H1 (cell line): Measurements from ENCODE around the gene TFAP2C. TPM values are rescaled to one million over a fixed set of nuclear protein-coding genes. Genes with fewer than 3 reads are reported as not detected.

Source experiments
- ATF3 ChIP-seq: IDR thresholded peaks from 2 replicates; pipeline ENCODE4 v1.6.1; 2011; ENCODE audit warnings: low read depth, mild to moderate bottlenecking, low read length; ENCODE audit not compliant: insufficient read depth
- BCL11A ChIP-seq, 2 experiments: IDR thresholded peaks; one replicate each; pipeline ENCODE4 v1.6.1; 2011; ENCODE audit warnings: low read depth in 2 of 2, low read length in 2 of 2, mild to moderate bottlenecking in 2 of 2
- CBX8 ChIP-seq: fragments of 300-800, 300-1000 bp; sonication (generic); IDR thresholded peaks from 2 replicates; pipeline ENCODE4 v1.7.1; 2016; ENCODE audit warnings: low read depth, low read length, borderline replicate concordance
- CREB1 ChIP-seq: IDR thresholded peaks from 2 replicates; pipeline ENCODE4 v1.6.1; 2012; ENCODE audit warnings: inconsistent platforms
- CTBP2 ChIP-seq: IDR thresholded peaks from 2 replicates; pipeline ENCODE4 v1.7.0; 2011; ENCODE audit warnings: borderline replicate concordance, mild to moderate bottlenecking, moderate library complexity, mixed read lengths, low read length; ENCODE audit not compliant: insufficient read depth, insufficient read length
- CTCF ChIP-seq, 3 experiments: IDR thresholded peaks; 1 replicate in 2 of 3; 2 replicates in 1 of 3; pipeline versions ENCODE4 v1.5.1 to v1.6.1; 2011; ENCODE audit warnings: low read length in 3 of 3, mild to moderate bottlenecking in 3 of 3, inconsistent platforms in 2 of 3, low read depth in 1 of 3, moderate library complexity in 1 of 3; ENCODE audit not compliant: insufficient read depth in 1 of 3; ENCODE audit errors: control extremely low read depth in 1 of 3
- E2F6 ChIP-seq: IDR thresholded peaks from 2 replicates; pipeline ENCODE4 v1.6.1; 2012; ENCODE audit warnings: inconsistent platforms
- EGR1 ChIP-seq: IDR thresholded peaks from 2 replicates; pipeline ENCODE4 v1.6.1; 2011; ENCODE audit warnings: low read depth, low read length, borderline replicate concordance
- GABPA ChIP-seq: IDR thresholded peaks from 2 replicates; pipeline ENCODE4 v1.6.1; 2011; ENCODE audit warnings: mild to moderate bottlenecking, low read length, moderate library complexity, borderline replicate concordance; ENCODE audit not compliant: insufficient read depth
- GTF2F1 ChIP-seq: IDR thresholded peaks from 2 replicates; pipeline ENCODE4 v1.6.1; 2012; ENCODE audit warnings: low read depth, low read length, improper control_type of control experiment, borderline replicate concordance
- KDM1A ChIP-seq: fragments of 200-600, 300-600 bp; sonication (generic); IDR thresholded peaks from 2 replicates; pipeline ENCODE4 v1.7.1; 2016; ENCODE audit warnings: mild to moderate bottlenecking, low read length, borderline replicate concordance
- KDM4A ChIP-seq: IDR thresholded peaks from one replicate; pipeline ENCODE4 v1.7.1; 2012; ENCODE audit warnings: low read depth, mild to moderate bottlenecking, moderate library complexity, low read length, inconsistent platforms; ENCODE audit not compliant: severe bottlenecking
- POLR2A ChIP-seq, 2 experiments: IDR thresholded peaks; 1 replicate in 1 of 2; 2 replicates in 1 of 2; pipeline ENCODE4 v1.6.1; 2011; ENCODE audit warnings: low read depth in 2 of 2, low read length in 2 of 2, mild to moderate bottlenecking in 2 of 2; ENCODE audit errors: control extremely low read depth in 1 of 2
- SIN3A ChIP-seq, 2 experiments: IDR thresholded peaks in 1 of 2; conservative IDR thresholded peaks in 1 of 2; 2 replicates each; pipeline ENCODE4 v1.6.1; 2011 to 2012; ENCODE audit warnings: low read length in 2 of 2, improper control_type of control experiment in 1 of 2, low read depth in 1 of 2, mild to moderate bottlenecking in 1 of 2
- SP4 ChIP-seq: IDR thresholded peaks from 2 replicates; pipeline ENCODE4 v1.6.1; 2012; ENCODE audit warnings: low read length, inconsistent platforms
- SRF ChIP-seq: IDR thresholded peaks from 2 replicates; pipeline ENCODE4 v1.6.1; 2011; ENCODE audit warnings: mild to moderate bottlenecking, low read depth, low read length, moderate library complexity
- TBP ChIP-seq: IDR thresholded peaks from 2 replicates; pipeline ENCODE4 v1.6.1; 2011; ENCODE audit warnings: low read depth, low read length, improper control_type of control experiment
- USF2 ChIP-seq: IDR thresholded peaks from 2 replicates; pipeline ENCODE4 v1.6.1; 2011; ENCODE audit warnings: low read length, improper control_type of control experiment
- polyA plus RNA-seq, 7 experiments: library from polyadenylated mRNA; depleted of rRNA in 3 of 7; stranded (reverse) in 5 of 7; unstranded in 2 of 7; fragments of >200 nt in 5 of 7; fragments of 200-250 nt in 2 of 7; gene quantifications; 1 replicate in 5 of 7; 2 replicates in 1 of 7; 4 replicates in 1 of 7; pipeline versions ENCODE4 v1.2.1 to v1.2.3, GENCODE V29; 2011 to 2013; ENCODE audit warnings: missing spikeins in 2 of 7, mixed read lengths in 2 of 7
- total RNA-seq: library from RNA; stranded (reverse); fragmentation: NEBNext Ultra II Directional; extraction: Animal tissue kit (Norgen Biotek cat#: 25700); gene quantifications from 2 replicates; pipeline ENCODE4 v1.2.1, GENCODE V29; 2021

TFAP2C gene
- total and polyA plus RNA-seq, 2 of the 8 experiments (the other 6 are each of a cell fraction or from before 2014, with no cell fraction given): 1.7 to 5.8 TPM

- no peak for TF ChIP-seq KDM1A
- no peak for TF ChIP-seq EGR1
- TF ChIP-seq TBP: no peak
- peak; percentile 55; the same call in 1 of the 2 replicates for TF ChIP-seq CREB1
- TF ChIP-seq CTBP2: peak; percentile 85
- no peak for TF ChIP-seq BCL11A (IDR thresholded peaks at IDR 0.05; ENCODE audit: low read depth in 2 of 2, low read length in 2 of 2)
- no peak; a peak in 1 of 3 replicates for TF ChIP-seq POLR2A (IDR thresholded peaks at IDR 0.05; ENCODE audit: control extremely low read depth in 1 of 2, low read depth in 2 of 2, low read length in 2 of 2)
- no peak for TF ChIP-seq KDM4A
- TF ChIP-seq ATF3: no peak
- TF ChIP-seq SIN3A (conservative IDR thresholded peaks at IDR 0.05 in 1 of 2, IDR thresholded peaks at IDR 0.05 in 1 of 2; ENCODE audit: low read depth in 1 of 2, low read length in 2 of 2): no peak
- no peak for TF ChIP-seq SRF
- no peak for TF ChIP-seq CBX8
- TF ChIP-seq GABPA: no peak
- TF ChIP-seq USF2: no peak
- TF ChIP-seq SP4: no peak
- no peak for TF ChIP-seq GTF2F1
- no peak for TF ChIP-seq E2F6
- TF ChIP-seq CTCF (IDR thresholded peaks at IDR 0.05; ENCODE audit: control extremely low read depth in 1 of 3, insufficient read depth in 1 of 3, low read depth in 1 of 3, low read length in 3 of 3): no peak
Measured at GRCh38 chr20:56630506-56631317, 1.6 kb downstream of the TFAP2C start (continued).
